Kidney epithelial cell (primary cell): ENCODE measurements around the gene TKT. TPM values are rescaled to one million over a fixed set of nuclear protein-coding genes. Genes with fewer than 3 reads are reported as not detected.

Source experiments
- DNase-seq: peaks from one replicate; pipeline ENCODE4 v3.0.0-alpha.2; 2010; ENCODE audit warnings: low read depth
- H3K27me3 ChIP-seq: 2 replicates; pipeline ENCODE4 v1.6.0; 2011; ENCODE audit warnings: low read length; ENCODE audit not compliant: control insufficient read depth, insufficient read depth
- H3K36me3 ChIP-seq: 2 replicates; pipeline ENCODE4 v1.5.1; 2011; ENCODE audit warnings: low read length; ENCODE audit not compliant: control insufficient read depth, insufficient read depth
- H3K4me3 ChIP-seq: 2 replicates; pipeline ENCODE4 v1.5.1; 2011; ENCODE audit warnings: low read depth, mild to moderate bottlenecking, control low read depth, low read length
- total RNA-seq: library from RNA; depleted of rRNA; stranded (reverse); fragments of >200 nt; gene quantifications from 2 replicates; pipeline ENCODE4 v1.2.3, GENCODE V29; 2015
- TF ChIP-seq, protein P1 (sequence below): IDR thresholded peaks from 2 replicates; pipeline ENCODE4 v1.5.1; 2011; ENCODE audit warnings: mild to moderate bottlenecking, moderate library complexity, low read length, control low read depth, inconsistent platforms; ENCODE audit not compliant: insufficient read depth, poor library complexity, severe bottlenecking

TKT gene
- total RNA-seq, 1 donor from 2014 or later, result 373 TPM

DNA sequence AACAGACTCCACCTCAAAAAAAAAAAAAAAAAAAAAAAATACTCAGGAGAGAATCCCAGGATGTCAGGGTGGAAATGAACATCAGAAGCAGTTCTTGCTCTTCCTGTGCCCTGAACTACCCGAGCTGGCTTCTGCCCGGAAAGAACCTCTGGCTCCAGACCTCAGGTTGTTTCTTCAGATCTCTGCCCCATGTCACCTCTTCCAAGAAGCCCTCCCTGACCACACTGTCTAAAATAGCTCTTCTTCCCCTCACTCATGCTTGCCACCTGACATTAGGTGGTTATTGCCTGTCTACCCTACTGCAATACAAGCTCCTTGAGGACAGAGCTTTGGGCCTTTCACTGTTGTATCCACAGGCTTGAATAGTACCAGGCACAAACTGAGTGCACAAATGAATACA is 8.2 kb downstream of the TKT start:
- no peak for DNase-seq
- TF ChIP-seq, protein P1, sequence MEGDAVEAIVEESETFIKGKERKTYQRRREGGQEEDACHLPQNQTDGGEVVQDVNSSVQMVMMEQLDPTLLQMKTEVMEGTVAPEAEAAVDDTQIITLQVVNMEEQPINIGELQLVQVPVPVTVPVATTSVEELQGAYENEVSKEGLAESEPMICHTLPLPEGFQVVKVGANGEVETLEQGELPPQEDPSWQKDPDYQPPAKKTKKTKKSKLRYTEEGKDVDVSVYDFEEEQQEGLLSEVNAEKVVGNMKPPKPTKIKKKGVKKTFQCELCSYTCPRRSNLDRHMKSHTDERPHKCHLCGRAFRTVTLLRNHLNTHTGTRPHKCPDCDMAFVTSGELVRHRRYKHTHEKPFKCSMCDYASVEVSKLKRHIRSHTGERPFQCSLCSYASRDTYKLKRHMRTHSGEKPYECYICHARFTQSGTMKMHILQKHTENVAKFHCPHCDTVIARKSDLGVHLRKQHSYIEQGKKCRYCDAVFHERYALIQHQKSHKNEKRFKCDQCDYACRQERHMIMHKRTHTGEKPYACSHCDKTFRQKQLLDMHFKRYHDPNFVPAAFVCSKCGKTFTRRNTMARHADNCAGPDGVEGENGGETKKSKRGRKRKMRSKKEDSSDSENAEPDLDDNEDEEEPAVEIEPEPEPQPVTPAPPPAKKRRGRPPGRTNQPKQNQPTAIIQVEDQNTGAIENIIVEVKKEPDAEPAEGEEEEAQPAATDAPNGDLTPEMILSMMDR, result no peak
- no peak overlapping the region for H3K4me3 ChIP-seq
- no peaks in the 10 kb centered on the region for H3K27me3 ChIP-seq
- peaks cover 2% of the 10 kb centered on the region for H3K36me3 ChIP-seq

DNA sequence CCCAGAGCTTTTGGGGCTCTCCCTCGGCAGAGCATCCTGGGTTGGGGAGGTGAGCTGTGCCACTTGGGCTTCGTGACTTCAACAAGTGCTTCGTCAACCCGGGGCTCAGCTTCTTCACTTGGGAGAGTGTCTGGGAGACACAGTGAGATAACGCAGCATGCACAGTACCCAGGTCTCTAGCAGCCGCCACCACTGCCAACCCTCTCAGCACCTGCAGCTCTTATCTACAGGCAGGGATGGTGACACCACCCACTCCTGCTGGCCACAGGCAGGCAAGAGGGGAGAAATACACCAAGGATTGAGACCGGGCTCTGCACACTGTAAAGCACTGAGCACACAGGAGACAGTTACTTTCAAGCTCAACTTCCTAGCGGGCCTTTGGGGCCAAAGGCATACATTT is 11.6 kb downstream of the TKT start:
- Histone ChIP-seq H3K36me3 (no peaks in the 10 kb centered on the region), H3K4me3 (no peak overlapping the region), H3K27me3 (no peaks in the 10 kb centered on the region)
- no peak for DNase-seq
- TF ChIP-seq, protein P1, result no peak

DNA sequence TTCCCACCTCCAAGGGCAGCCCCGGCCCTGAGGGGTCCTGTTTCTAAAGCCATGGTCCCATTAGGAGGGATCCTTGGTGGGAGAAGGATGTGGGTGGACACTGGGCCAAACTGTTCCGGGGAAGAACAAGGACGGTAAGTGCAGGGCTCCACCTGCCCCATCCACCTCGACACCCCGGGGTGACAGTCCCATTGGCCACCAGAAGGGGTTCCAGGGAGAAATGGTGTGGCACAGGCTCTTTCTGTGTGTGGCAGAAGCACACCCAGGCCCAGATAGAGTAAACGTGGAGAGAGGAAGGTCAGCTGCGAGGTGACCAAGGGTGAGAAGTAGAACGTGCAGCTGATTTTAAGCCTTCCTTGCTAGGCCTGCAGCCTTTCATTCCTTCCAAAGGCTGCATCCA is 12.0 kb downstream of the TKT start:
- H3K36me3 ChIP-seq, result no peaks in the 10 kb centered on the region
- TF ChIP-seq, protein P1, result no peak

DNA sequence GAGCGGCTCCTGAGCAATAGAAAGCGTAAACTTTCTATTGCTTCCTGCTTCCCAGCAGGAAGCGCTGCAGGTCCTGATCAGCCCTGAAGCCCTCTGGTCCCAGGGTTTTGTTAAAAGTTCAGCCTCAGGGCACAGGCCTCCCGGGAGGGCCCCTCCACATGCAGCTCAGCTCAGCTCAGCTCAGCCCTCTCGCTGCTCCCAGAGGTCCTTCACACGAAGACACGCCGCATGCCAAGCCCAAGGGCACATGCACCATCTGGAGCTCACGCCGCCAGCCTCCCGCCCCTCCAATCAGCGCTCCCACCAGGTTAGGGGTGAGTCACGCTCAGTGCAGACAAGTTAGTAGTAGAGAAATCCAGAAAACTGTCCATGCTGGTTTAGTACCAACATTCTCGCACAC is 12.7 kb downstream of the TKT start:
- Histone ChIP-seq H3K27me3 (no peaks in the 10 kb centered on the region), H3K4me3 (no peak overlapping the region), H3K36me3 (no peaks in the 10 kb centered on the region)
- TF ChIP-seq, protein P1, result no peak
- DNase-seq, result no peak

More for the DNA sequence above, 12.0 kb downstream of the TKT start:
- H3K4me3 ChIP-seq, result no peak overlapping the region
- no peaks in the 10 kb centered on the region for H3K27me3 ChIP-seq
- no peak for DNase-seq

DNA sequence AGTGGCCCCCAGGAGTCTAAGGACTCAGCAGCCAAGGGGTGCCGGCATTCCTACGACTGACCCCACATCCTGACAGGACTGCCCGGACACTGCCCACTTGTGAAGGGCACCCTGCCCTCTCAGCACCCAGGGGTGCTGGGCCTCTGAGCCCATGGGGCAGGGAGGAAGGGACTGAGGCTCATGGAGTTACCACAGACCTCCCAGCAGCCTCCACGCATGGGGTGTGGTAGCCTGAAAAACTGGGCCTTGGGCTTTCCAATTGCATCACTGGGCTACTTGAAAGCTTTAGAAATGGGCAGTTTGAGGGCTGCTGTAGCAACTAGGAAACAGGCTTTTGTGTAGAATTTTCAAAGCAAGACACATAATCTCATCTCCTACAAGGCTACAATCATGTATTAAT is 13.2 kb downstream of the TKT start:
- no peaks in the 10 kb centered on the region for H3K27me3 ChIP-seq
- H3K36me3 ChIP-seq, result no peaks in the 10 kb centered on the region
- no peak for DNase-seq
- TF ChIP-seq, protein P1, result no peak
- H3K4me3 ChIP-seq, result no peak overlapping the region

DNA sequence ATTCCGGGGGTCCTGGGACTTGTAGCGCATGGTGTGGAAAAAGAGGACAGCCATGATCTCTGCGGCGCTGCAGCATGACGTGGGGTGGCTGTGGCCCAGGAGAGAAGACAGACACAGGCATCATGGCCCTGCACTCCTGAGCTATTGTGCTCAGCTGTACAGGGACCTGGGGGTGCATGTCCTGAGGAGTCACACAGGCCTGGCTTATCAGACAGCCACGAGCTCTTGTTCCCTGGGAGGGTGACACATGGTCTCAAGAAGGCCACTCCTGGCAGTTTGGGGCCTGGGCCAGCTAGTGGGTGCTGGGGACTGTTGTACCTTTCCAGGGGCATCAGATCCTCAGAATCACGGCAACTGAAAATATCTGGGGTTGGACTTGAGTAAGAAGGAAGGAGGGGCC is 13.7 kb downstream of the TKT start:
- H3K4me3 ChIP-seq, result no peak overlapping the region
- no peaks in the 10 kb centered on the region for H3K27me3 ChIP-seq
- DNase-seq, result no peak
- TF ChIP-seq, protein P1, result no peak
- H3K36me3 ChIP-seq, result no peaks in the 10 kb centered on the region
